Suprapubic skin (tissue), 4 donors: ENCODE data around the gene XRRA1. TPM values are rescaled to one million over a fixed set of nuclear protein-coding genes. Genes with fewer than 3 reads are reported as not detected.
"Not testable (repeated sequence)": the region's sequence is repeated elsewhere in the genome, so short reads cannot be mapped to it uniquely, and the experiment has no call there.

ENCODE experiments used
- DNase-seq, 2 donors: peaks; one replicate each; pipeline ENCODE4 v3.0.0-alpha.2; 2019; ENCODE audit warnings: low spot score in 2 of 2
- H3K27ac ChIP-seq: fragments of 200-600 bp; sonication (generic); one replicate; pipeline ENCODE4 v1.5.1; 2019
- H3K27me3 ChIP-seq: fragments of 200-600 bp; sonication (generic); one replicate; pipeline ENCODE4 v1.5.1; 2019
- H3K36me3 ChIP-seq: fragments of 200-600 bp; sonication (generic); one replicate; pipeline ENCODE4 v1.5.1; 2019
- H3K4me1 ChIP-seq: fragments of 200-600 bp; sonication (generic); one replicate; pipeline ENCODE4 v1.5.1; 2019
- H3K4me3 ChIP-seq: fragments of 200-600 bp; sonication (generic); one replicate; pipeline ENCODE4 v1.5.1; 2019; ENCODE audit warnings: mild to moderate bottlenecking
- H3K9me3 ChIP-seq: fragments of 200-600 bp; sonication (generic); one replicate; pipeline ENCODE4 v1.5.1; 2019
- CTCF ChIP-seq, 2 donors: fragments of 200-600 bp in 1 of 2; fragments of 450-650 bp in 1 of 2; sonication (generic) in 1 of 2; IDR thresholded peaks; one replicate each; pipeline ENCODE4 v1.5.1; 2016 to 2019; ENCODE audit warnings: antibody characterized with exemption in 2 of 2, mild to moderate bottlenecking in 1 of 2, moderate library complexity in 1 of 2
- EP300 ChIP-seq: sonication (generic); formaldehyde crosslinking; IDR thresholded peaks from one replicate; pipeline ENCODE4 v1.6.1; 2017; ENCODE audit warnings: antibody characterized with exemption
- POLR2A ChIP-seq, 2 donors: fragments of 450-650 bp; IDR thresholded peaks; one replicate each; pipeline ENCODE4 v1.6.1; 2017; ENCODE audit warnings: antibody characterized with exemption in 2 of 2, mild to moderate bottlenecking in 2 of 2, moderate library complexity in 2 of 2
- POLR2AphosphoS5 ChIP-seq, 3 donors: sonication (generic); formaldehyde crosslinking; IDR thresholded peaks; one replicate each; pipeline ENCODE4 v1.6.1; 2017; ENCODE audit warnings: antibody characterized with exemption in 3 of 3
- WGBS: methylation state at CpG from one replicate; pipeline ENCODE4 v1.1.5; 2018; 5-methylcytosine and 5-hydroxymethylcytosine counted together
- total RNA-seq, 4 donors: library from RNA; depleted of rRNA; stranded (reverse); fragments of >200 nt; gene quantifications; one replicate each; pipeline ENCODE4 v1.1.0, GENCODE V29; 2016

Gene XRRA1
- total RNA-seq, 4 donors from 2014 or later: 10.5 to 17.4 (median 13.7) TPM

GRCh38 chr11:74895340-74896116, 53.4 kb downstream of the XRRA1 start:
- H3K27ac ChIP-seq: no peak overlapping the region
- no peaks in the 10 kb centered on the region for H3K9me3 ChIP-seq
- H3K4me1 ChIP-seq: no peaks in the 10 kb centered on the region
- TF ChIP-seq POLR2A (IDR thresholded peaks at IDR 0.05) (no peak), POLR2AphosphoS5 (IDR thresholded peaks at IDR 0.05) (no peak), CTCF (IDR thresholded peaks at IDR 0.05) (no peak), EP300 (no peak)
- no peaks in the 10 kb centered on the region for H3K27me3 ChIP-seq
- DNase-seq: no peak
- WGBS: 87% methylated on average over 3 of the region's 3 CpGs
- H3K36me3 ChIP-seq: peaks cover 19% of the 10 kb centered on the region
- H3K4me3 ChIP-seq: no peak overlapping the region

GRCh38 chr11:74893015-74893414, 55.9 kb downstream of the XRRA1 start:
- H3K9me3 ChIP-seq, H3K4me1 ChIP-seq, H3K4me3 ChIP-seq, H3K27ac ChIP-seq, DNase-seq, H3K27me3 ChIP-seq: not testable (repeated sequence)
- H3K36me3 ChIP-seq: peaks cover 19% of the 10 kb centered on the region

- TF ChIP-seq POLR2A (IDR thresholded peaks at IDR 0.05) (no peak), EP300 (no peak), POLR2AphosphoS5 (IDR thresholded peaks at IDR 0.05) (no peak), CTCF (IDR thresholded peaks at IDR 0.05) (no peak)
- no peak for DNase-seq
- WGBS: 46% methylated on average over 1 of the region's 1 CpG
- no peak overlapping the region for H3K27ac ChIP-seq
- peaks cover 17% of the 10 kb centered on the region for H3K9me3 ChIP-seq
- H3K36me3 ChIP-seq: peaks cover 48% of the 10 kb centered on the region
- H3K4me1 ChIP-seq: no peaks in the 10 kb centered on the region
- no peaks in the 10 kb centered on the region for H3K27me3 ChIP-seq
- no peak overlapping the region for H3K4me3 ChIP-seq
Measured at GRCh38 chr11:74877132-74877531, 71.8 kb downstream of the XRRA1 start.

- no peak for DNase-seq
- H3K4me3 ChIP-seq: no peak overlapping the region
- no peak overlapping the region for H3K27ac ChIP-seq
- no peaks in the 10 kb centered on the region for H3K27me3 ChIP-seq
- peaks cover 71% of the 10 kb centered on the region for H3K36me3 ChIP-seq
- TF ChIP-seq CTCF (IDR thresholded peaks at IDR 0.05) (no peak), EP300 (no peak), POLR2A (IDR thresholded peaks at IDR 0.05) (no peak), POLR2AphosphoS5 (IDR thresholded peaks at IDR 0.05) (no peak)
- H3K4me1 ChIP-seq: no peaks in the 10 kb centered on the region
- H3K9me3 ChIP-seq: peaks cover 69% of the 10 kb centered on the region
- 95% methylated on average over 2 of the region's 2 CpGs for WGBS
Measured at GRCh38 chr11:74871037-74871436, 77.9 kb downstream of the XRRA1 start.

- TF ChIP-seq POLR2AphosphoS5 (IDR thresholded peaks at IDR 0.05) (no peak), EP300 (no peak), POLR2A (IDR thresholded peaks at IDR 0.05) (no peak)
- Histone ChIP-seq H3K4me3 (no peak overlapping the region), H3K4me1 (no peaks in the 10 kb centered on the region), H3K27ac (no peak overlapping the region), H3K36me3 (peaks cover 68% of the 10 kb centered on the region), H3K9me3 (peaks cover 71% of the 10 kb centered on the region), H3K27me3 (no peaks in the 10 kb centered on the region)
- 92% methylated on average over 1 of the region's 1 CpG for WGBS
- no peak for DNase-seq
Measured at GRCh38 chr11:74870485-74870884, 78.4 kb downstream of the XRRA1 start.

- Histone ChIP-seq H3K9me3 (peaks cover 63% of the 10 kb centered on the region), H3K4me1 (no peaks in the 10 kb centered on the region), H3K27me3 (no peaks in the 10 kb centered on the region), H3K4me3 (no peak overlapping the region), H3K27ac (no peak overlapping the region), H3K36me3 (peaks cover 71% of the 10 kb centered on the region)
- TF ChIP-seq CTCF (IDR thresholded peaks at IDR 0.05): no peak
- TF ChIP-seq EP300: no peak
- TF ChIP-seq POLR2AphosphoS5 (IDR thresholded peaks at IDR 0.05): no peak
- TF ChIP-seq POLR2A (IDR thresholded peaks at IDR 0.05): no peak
- no peak for DNase-seq
Measured at GRCh38 chr11:74866557-74866956, 82.3 kb downstream of the XRRA1 start.
